Colonic mucosa (tissue), 4 donors: ENCODE results near the gene SLC35F1. TPM values are rescaled to one million over a fixed set of nuclear protein-coding genes. Genes with fewer than 3 reads are reported as not detected.

ENCODE experiments used
- DNase-seq: peaks from one replicate; pipeline ENCODE4 v3.0.0-alpha.2; 2020
- H3K27ac ChIP-seq: fragments of 200-600 bp; one replicate; pipeline ENCODE4 v1.8.0; 2021
- H3K27me3 ChIP-seq: fragments of 200-600 bp; one replicate; pipeline ENCODE4 v1.8.0; 2021
- H3K36me3 ChIP-seq: fragments of 200-600 bp; one replicate; pipeline ENCODE4 v1.8.0; 2021
- H3K4me1 ChIP-seq: fragments of 200-600 bp; one replicate; pipeline ENCODE4 v1.8.0; 2021; ENCODE audit warnings: mild to moderate bottlenecking
- H3K4me3 ChIP-seq: fragments of 200-600 bp; one replicate; pipeline ENCODE4 v1.8.0; 2021
- H3K9ac ChIP-seq, 2 donors: one replicate each; pipeline ENCODE4 v1.7.0; 2013; ENCODE audit warnings: control low read depth in 2 of 2, low read depth in 2 of 2, low read length in 2 of 2
- H3K9me3 ChIP-seq: fragments of 200-600 bp; one replicate; pipeline ENCODE4 v1.8.0; 2021
- intact Hi-C: fragments of 100-400 bp; cut with DNase I; formaldehyde crosslinking; loops from one replicate; pipeline ENCODE4 v1.14.1; 2022
- total RNA-seq, 2 donors: library from RNA; stranded (reverse); fragmentation: NEBNext Ultra II Directional in 1 of 2; extraction: Animal tissue kit (Norgen Biotek cat#: 25700) in 1 of 2; gene quantifications; one replicate each; pipeline ENCODE4 v1.2.1, GENCODE V29; 2021
- TF ChIP-seq, protein P1 (sequence below): fragments of 200-600 bp; IDR thresholded peaks from one replicate; pipeline ENCODE4 v1.8.0; 2022; ENCODE audit warnings: antibody characterized with exemption, mild to moderate bottlenecking
- donor health status: healthy.
- donor health status: DM: no; HTN: no; CAD: no.
- donor health status: DM: no; HTN: no; CAD: no.

SLC35F1 gene
- total RNA-seq, 2 donors from 2014 or later = 0.25 to 1.1 TPM

DNA sequence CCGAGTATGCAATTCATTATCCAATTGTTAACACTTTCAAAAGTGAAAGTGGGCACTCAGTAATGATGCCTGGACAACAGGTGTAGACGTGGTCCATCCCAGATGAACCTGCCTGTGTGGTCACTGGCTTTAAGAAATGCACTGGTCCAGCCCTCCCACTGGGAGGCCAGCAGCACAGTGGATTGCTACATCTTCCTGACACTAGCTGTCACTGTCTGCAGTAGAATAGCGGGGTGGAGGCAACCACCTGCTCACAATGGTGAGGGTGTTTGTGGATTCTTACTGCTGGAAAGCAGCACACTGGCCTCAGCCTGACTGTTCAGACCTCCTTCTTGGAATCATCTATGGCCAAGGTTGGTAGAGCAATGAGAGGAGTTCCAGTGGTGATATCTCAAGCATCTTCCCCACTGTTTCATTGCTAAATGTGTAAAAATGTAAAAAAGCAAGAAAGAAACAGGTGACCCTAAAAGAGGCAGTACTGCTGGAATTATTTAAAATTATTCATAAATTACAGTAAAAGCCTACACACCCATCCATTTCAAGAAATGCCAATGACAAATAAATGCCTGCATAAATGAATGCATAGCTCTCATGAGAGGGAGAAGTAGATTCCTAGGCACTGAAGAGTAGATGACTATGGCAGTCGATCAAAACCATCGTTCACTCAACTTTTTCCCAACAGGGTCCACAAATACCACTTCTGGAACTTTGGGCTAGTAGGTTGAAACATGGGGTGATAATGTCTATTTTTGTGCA lies 413.0 kb downstream of the SLC35F1 start:
- H3K9me3 ChIP-seq = no peaks in the 10 kb centered on the region
- H3K9ac ChIP-seq = no peak overlapping the region
- intact Hi-C loops = no loop called here
- H3K4me3 ChIP-seq = no peak overlapping the region
- no peak for DNase-seq
- H3K36me3 ChIP-seq = no peaks in the 10 kb centered on the region
- TF ChIP-seq, protein P1, sequence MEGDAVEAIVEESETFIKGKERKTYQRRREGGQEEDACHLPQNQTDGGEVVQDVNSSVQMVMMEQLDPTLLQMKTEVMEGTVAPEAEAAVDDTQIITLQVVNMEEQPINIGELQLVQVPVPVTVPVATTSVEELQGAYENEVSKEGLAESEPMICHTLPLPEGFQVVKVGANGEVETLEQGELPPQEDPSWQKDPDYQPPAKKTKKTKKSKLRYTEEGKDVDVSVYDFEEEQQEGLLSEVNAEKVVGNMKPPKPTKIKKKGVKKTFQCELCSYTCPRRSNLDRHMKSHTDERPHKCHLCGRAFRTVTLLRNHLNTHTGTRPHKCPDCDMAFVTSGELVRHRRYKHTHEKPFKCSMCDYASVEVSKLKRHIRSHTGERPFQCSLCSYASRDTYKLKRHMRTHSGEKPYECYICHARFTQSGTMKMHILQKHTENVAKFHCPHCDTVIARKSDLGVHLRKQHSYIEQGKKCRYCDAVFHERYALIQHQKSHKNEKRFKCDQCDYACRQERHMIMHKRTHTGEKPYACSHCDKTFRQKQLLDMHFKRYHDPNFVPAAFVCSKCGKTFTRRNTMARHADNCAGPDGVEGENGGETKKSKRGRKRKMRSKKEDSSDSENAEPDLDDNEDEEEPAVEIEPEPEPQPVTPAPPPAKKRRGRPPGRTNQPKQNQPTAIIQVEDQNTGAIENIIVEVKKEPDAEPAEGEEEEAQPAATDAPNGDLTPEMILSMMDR = no peak
- no peaks in the 10 kb centered on the region for H3K4me1 ChIP-seq
- H3K27me3 ChIP-seq = no peaks in the 10 kb centered on the region
- no peak overlapping the region for H3K27ac ChIP-seq

DNA sequence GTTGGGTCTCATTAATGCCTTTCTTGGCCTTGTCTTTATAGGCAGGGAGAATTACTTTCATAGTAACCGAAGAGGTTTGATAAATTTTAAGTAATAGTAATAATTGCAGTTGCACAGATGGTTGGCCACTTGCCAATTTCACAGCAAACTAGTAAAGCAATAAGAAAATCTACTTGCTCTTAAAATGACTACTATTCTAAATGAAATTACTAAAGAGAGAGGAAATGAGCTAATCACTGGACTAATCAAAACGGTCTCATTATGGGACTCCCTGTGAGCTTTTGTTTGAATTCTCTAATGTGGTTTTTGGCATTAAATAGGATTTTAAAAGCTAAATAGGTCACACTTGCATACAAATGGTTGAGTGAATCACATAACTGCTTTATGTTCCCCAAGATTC lies 413.6 kb downstream of the SLC35F1 start:
- DNase-seq = no peak
- Histone ChIP-seq H3K27ac (no peak overlapping the region), H3K9me3 (no peaks in the 10 kb centered on the region), H3K4me3 (no peak overlapping the region), H3K27me3 (no peaks in the 10 kb centered on the region), H3K4me1 (no peaks in the 10 kb centered on the region), H3K36me3 (no peaks in the 10 kb centered on the region), H3K9ac (no peak overlapping the region)
- TF ChIP-seq, protein P1 = no peak
- intact Hi-C loops = no loop called here

DNA sequence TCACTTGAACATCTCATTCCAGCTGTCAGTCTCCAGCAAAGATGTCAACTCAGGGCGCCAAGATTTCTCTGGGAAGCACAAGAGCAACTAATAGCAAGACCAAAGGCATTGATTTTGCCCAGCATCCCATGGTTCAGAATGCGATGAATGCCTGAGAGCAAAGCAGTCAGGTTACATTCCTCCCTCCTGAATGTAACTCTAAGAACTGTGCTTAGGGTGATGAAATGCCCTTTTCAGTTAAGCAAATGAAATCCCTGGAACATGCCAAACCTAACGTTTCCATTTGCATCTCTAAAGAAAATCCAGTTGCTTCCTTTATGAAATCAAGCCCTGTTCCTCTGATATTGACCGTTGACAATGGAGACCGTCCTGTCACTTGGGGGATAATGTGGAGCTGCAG lies 417.1 kb downstream of the SLC35F1 start:
- H3K9ac ChIP-seq = no peak overlapping the region
- no peaks in the 10 kb centered on the region for H3K9me3 ChIP-seq
- H3K36me3 ChIP-seq = no peaks in the 10 kb centered on the region
- no peak for DNase-seq
- H3K27ac ChIP-seq = no peak overlapping the region
- intact Hi-C loops = no loop called here
- H3K27me3 ChIP-seq = no peaks in the 10 kb centered on the region
- H3K4me3 ChIP-seq = no peak overlapping the region
- TF ChIP-seq, protein P1 = no peak
- no peaks in the 10 kb centered on the region for H3K4me1 ChIP-seq

DNA sequence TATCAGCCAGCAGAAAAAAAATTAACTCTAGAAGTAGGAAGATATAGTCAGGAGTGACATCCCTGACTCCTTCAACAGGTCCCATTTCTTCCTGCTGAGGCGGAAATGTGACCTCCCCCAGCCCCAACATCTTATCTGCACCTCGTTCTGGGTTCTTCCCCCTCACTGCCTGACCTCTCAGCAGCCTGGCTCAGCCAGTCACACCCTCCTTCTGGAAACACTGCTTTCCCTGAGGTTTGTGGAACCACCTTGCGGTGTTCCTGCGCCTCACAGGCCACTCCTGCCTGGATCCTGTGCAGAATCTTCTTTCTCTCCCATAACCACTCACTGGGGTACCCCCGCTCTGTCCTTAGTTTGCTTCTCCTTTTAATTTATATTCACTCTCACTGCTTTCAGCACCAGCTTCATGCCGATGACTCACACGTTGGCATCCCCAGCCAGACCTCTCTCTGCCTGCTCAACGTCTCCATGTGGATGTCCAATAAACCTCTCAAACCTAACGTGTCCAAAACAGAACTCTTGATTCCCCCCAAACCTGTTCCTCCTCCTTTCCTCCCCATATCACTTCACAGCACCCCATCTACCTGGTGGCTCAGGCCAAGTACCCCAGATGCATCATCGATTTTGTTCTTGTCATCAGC lies 418.3 kb downstream of the SLC35F1 start:
- Histone ChIP-seq H3K36me3 (no peaks in the 10 kb centered on the region), H3K4me3 (no peak overlapping the region), H3K9ac (no peak overlapping the region), H3K27ac (no peak overlapping the region), H3K9me3 (no peaks in the 10 kb centered on the region), H3K4me1 (no peaks in the 10 kb centered on the region), H3K27me3 (no peaks in the 10 kb centered on the region)
- no peak for DNase-seq
- TF ChIP-seq, protein P1 = no peak
- intact Hi-C loops = no loop called here

DNA sequence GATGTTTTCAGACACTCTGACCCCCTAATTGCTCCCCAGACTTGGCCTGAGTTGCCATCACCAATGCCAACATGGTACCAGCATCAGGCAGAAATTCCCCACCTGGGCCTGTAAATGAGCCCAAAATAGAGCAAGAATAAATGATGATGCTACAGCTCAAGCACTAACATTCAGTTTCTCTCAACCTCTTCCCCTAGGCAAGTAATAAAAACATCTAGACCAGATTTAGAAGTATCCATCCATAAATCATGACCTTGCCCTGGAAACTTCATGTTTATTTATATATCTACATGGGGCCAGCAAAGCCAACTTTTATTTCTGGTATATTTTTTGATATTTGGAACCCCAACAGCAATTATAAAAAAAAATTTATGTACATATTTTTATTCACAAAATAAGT lies 419.6 kb downstream of the SLC35F1 start:
- Histone ChIP-seq H3K4me1 (no peaks in the 10 kb centered on the region), H3K9me3 (no peaks in the 10 kb centered on the region), H3K9ac (no peak overlapping the region), H3K27ac (no peak overlapping the region), H3K27me3 (no peaks in the 10 kb centered on the region), H3K4me3 (no peak overlapping the region), H3K36me3 (no peaks in the 10 kb centered on the region)
- DNase-seq = no peak
- TF ChIP-seq, protein P1 = no peak
- intact Hi-C loops = no loop called here
